NCI-H1417 (cell line): Measurements from ENCODE around the gene HMX3.

Experiments
- DNase-seq, 3 experiments: peaks; one replicate each; lab custom pipeline; 2025; lab: John Stamatoyannopoulos, UW

HMX3 gene

GRCh38 chr10:123135415-123136141, at the start of gene HMX3:
Gene HMX3, plus strand, starts transcription at chr10:123135970. Its CDS starts 81 bp downstream, at chr10:123136051.
- peak in 2 of 3 experiments; percentile 45 to 77 for DNase-seq

- no peak for DNase-seq
These were observed 49.5 kb upstream of the HMX3 start for GRCh38 chr10:123086281-123086680.

- DNase-seq, result no peak
These were observed 48.4 kb upstream of the HMX3 start for GRCh38 chr10:123087348-123087747.

GRCh38 chr10:123087786-123088185, 48.0 kb upstream of the HMX3 start:
- DNase-seq, result no peak

GRCh38 chr10:123092635-123093414, 42.9 kb upstream of the HMX3 start:
- peak in 1 of 3 experiments; percentile 9 for DNase-seq

- no peak for DNase-seq
These were observed 42.3 kb upstream of the HMX3 start for GRCh38 chr10:123093489-123093888.

GRCh38 chr10:123096452-123096851, 39.3 kb upstream of the HMX3 start:
- DNase-seq, result no peak

- peak in 1 of 3 experiments; percentile 14 for DNase-seq
These were observed 38.7 kb upstream of the HMX3 start for GRCh38 chr10:123097039-123097438.

GRCh38 chr10:123100030-123100762, 35.6 kb upstream of the HMX3 start:
- DNase-seq, result no peak

GRCh38 chr10:123101872-123102271, 33.9 kb upstream of the HMX3 start:
- no peak for DNase-seq

GRCh38 chr10:123102673-123103072, 33.1 kb upstream of the HMX3 start:
- peak in 2 of 3 experiments; percentile 9 to 56 for DNase-seq

GRCh38 chr10:123103944-123104343, 31.8 kb upstream of the HMX3 start:
- DNase-seq, result peak in 2 of 3 experiments; percentile 42 to 53

- DNase-seq, result no peak
These were observed 26.3 kb upstream of the HMX3 start for GRCh38 chr10:123109466-123109865.

- no peak for DNase-seq
These were observed 17.9 kb upstream of the HMX3 start for GRCh38 chr10:123117644-123118417.

GRCh38 chr10:123119081-123119480, 16.7 kb upstream of the HMX3 start:
- no peak for DNase-seq

- DNase-seq, result no peak
These were observed 9.5 kb upstream of the HMX3 start for GRCh38 chr10:123126246-123126645.

GRCh38 chr10:123129618-123130271, 6.0 kb upstream of the HMX3 start:
- no peak for DNase-seq

GRCh38 chr10:123132576-123133477, 2.9 kb upstream of the HMX3 start:
- DNase-seq, result peak in 1 of 3 experiments; percentile 69

- no peak for DNase-seq
These were observed 2.0 kb upstream of the HMX3 start for GRCh38 chr10:123133541-123134342.
